GM10266 (cell line): ENCODE data around the gene THAP3.
"Not testable (repeated sequence)": the region's sequence is repeated elsewhere in the genome, so short reads cannot be mapped to it uniquely, and the experiment has no call there.

Experiments
- DNase-seq: peaks from one replicate; pipeline ENCODE4 v3.0.0; 2012; ENCODE audit errors: extremely low spot score
- TF ChIP-seq, protein P1 (sequence below): IDR thresholded peaks from 2 replicates; pipeline ENCODE4 v1.5.1; 2012; ENCODE audit warnings: mild to moderate bottlenecking, low read depth; ENCODE audit not compliant: control insufficient read depth, insufficient read depth; ENCODE audit errors: missing control alignments

The THAP3 gene

DNA sequence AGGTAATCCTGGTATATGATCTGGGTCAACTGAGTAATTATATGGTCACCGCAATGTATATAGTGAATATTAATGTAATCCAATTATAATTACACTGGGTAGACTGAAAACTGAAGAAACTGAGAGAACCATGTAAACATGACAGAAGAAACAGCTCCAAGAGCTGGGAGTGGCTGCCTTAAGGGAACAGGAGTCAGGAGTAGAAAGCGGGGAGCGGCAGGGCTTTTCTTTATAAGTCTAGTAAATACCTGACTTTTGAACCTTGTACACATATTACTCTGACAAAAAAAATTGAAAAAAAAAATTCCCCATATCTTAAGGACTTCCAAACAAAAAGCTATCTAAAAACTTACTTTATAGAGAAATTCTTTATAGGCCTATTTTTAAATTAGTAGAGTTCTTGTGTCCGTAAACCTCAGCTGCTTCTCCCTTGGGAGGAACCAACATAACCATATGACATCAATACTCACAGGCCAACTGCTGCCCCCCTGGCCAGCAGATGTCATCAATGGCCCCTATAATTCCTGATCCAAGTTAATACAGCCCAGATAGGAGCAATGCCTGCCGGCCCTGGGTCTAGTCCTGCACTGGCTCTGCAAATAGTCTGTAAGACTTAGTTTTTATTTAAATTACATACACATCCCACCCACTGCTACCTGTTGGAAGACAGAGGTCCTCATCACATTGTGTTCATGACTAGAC, 33.8 kb downstream of the THAP3 start:
- TF ChIP-seq, protein P1, sequence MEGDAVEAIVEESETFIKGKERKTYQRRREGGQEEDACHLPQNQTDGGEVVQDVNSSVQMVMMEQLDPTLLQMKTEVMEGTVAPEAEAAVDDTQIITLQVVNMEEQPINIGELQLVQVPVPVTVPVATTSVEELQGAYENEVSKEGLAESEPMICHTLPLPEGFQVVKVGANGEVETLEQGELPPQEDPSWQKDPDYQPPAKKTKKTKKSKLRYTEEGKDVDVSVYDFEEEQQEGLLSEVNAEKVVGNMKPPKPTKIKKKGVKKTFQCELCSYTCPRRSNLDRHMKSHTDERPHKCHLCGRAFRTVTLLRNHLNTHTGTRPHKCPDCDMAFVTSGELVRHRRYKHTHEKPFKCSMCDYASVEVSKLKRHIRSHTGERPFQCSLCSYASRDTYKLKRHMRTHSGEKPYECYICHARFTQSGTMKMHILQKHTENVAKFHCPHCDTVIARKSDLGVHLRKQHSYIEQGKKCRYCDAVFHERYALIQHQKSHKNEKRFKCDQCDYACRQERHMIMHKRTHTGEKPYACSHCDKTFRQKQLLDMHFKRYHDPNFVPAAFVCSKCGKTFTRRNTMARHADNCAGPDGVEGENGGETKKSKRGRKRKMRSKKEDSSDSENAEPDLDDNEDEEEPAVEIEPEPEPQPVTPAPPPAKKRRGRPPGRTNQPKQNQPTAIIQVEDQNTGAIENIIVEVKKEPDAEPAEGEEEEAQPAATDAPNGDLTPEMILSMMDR: no peak
- DNase-seq: no peak

DNA sequence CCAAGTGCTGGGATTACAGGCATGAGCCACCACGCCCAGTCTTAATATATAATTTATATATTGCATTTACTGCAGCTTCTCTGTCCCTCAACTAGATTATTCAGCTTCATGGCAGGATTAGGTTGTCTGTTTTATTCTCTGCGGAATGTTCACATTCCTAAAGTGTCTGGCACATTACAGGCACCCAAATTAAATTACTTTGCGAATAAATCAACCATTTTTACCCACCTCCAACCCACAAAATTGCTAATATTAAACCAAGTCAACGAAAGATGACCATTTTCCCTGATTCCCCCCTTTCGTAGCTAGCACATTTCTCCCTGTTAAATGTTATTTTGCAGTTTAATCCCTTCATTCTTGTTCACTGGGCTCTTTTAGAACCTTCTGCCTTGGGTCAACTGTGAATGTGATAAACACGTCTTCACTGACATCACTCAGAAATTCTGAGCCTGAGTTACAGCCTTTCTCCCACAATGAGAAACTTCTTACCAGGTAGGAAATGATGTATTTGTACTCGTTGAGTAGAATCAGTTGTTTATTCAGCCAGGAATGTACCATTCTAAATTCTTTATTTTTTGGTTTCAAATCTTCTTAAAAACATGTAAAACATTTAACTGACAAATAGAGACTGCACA, 35.9 kb downstream of the THAP3 start:
- no peak for DNase-seq
- TF ChIP-seq, protein P1: no peak

DNA sequence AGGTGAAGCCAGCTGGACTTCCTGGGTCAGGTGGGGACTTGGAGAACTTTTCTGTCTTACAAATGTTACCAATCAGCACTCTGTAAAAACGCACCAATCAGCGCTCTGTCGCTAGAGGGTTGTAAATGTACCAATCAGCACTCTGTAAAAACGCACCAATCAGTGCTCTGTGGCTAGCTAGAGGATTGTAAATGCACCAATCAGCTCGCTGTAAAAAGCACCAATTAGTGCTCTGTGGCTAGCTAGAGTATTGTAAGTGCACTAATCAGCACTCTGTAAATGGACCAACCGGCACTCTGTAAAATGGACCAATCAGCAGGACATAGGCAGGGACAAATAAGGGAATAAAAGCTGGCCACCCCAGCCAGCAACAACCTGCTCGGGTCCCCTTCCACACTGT, 37.8 kb downstream of the THAP3 start:
- DNase-seq: not testable (repeated sequence)

DNA sequence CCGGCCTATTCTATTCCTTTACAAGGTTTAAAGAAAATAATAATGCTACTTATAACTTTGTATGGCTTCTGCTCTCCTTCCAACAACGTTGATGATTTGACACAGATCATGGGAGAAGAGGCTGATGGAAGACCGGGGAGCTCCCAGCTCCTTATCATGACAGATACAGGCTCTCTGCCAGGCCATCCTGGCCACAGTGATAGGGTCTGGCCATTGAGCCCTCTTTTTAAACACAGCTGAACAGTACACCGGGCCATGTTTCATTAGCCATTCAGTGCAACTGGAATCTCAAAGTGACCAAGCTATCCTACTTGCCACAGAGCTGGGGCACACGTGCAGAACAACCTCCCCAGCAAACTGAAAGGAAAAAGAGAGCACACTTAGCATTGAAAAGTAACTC, 42.0 kb downstream of the THAP3 start:
- TF ChIP-seq, protein P1: no peak
- DNase-seq: no peak

DNA sequence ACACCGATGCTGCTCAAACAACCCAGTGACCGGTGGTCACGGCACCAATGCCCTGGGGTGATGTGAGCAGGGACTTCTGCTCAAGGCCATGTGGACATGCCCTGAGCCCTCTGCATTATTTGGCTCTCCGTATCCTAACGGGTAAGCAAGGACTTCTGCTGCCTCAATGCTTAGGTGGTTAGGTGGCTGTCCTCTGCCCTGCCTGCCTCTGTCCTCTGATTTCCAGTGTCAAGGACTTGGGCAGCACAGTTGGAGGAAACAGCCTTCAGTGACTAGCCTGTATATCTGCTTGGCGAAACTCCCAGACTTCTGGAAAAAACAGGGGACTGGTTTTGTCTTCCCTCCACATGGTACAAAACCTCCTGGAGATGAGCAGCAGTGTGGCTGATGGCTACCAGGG, 42.5 kb downstream of the THAP3 start:
- TF ChIP-seq, protein P1: no peak
- DNase-seq: no peak

DNA sequence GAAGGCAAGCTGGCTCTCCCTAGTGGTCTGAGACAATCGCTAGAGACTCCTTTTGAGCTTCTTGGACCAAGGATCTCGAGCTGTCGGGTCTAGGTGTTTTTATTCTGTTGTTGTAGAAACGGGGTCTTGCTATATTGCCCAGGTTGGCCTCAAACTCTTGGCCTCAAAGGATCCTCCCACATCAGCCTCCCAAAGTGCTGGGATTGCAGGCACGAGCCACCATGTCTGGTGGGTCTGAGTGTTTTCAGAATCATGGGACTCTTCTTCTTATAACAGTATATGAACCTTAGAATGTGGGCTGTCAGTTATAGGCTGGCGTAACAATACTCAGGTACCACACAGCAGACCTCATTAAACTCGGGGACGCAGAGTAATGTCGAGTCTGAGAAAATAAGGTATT, 43.8 kb downstream of the THAP3 start:
- TF ChIP-seq, protein P1: no peak
- DNase-seq: no peak

DNA sequence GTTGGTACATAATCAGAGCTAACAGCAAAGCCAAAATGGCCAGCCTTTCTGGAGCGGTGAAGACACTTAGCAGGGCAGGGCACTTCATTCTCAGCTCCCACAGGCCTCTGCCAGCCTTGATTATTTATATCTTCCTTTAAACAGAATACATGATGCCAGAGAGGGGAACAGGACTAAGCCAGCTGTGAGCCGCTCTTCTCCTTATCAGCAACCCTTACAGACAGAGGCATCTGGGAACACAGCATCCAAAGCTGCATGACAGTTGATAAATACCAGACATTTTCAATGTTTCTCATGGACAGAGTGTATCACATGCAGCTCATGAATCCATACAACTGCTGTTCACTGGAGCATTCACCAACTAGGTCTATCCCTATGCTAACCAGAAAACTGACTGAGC, 47.9 kb downstream of the THAP3 start:
- TF ChIP-seq, protein P1: no peak
- DNase-seq: no peak
